GM10266 (cell line): Measurements from ENCODE around the gene PLA2G3.
"Not testable (repeated sequence)": the region's sequence is repeated elsewhere in the genome, so short reads cannot be mapped to it uniquely, and the experiment has no call there.

Source experiments
- DNase-seq: peaks from one replicate; pipeline ENCODE4 v3.0.0; 2012; ENCODE audit errors: extremely low spot score
- CTCF ChIP-seq: IDR thresholded peaks from 2 replicates; pipeline ENCODE4 v1.5.1; 2012; ENCODE audit warnings: mild to moderate bottlenecking, low read depth; ENCODE audit not compliant: control insufficient read depth, insufficient read depth; ENCODE audit errors: missing control alignments

PLA2G3 gene

GRCh38 chr22:31177420-31178162 is 37.3 kb upstream of the PLA2G3 start:
- DNase-seq: peak; percentile 2
- TF ChIP-seq CTCF: no peak

DNA sequence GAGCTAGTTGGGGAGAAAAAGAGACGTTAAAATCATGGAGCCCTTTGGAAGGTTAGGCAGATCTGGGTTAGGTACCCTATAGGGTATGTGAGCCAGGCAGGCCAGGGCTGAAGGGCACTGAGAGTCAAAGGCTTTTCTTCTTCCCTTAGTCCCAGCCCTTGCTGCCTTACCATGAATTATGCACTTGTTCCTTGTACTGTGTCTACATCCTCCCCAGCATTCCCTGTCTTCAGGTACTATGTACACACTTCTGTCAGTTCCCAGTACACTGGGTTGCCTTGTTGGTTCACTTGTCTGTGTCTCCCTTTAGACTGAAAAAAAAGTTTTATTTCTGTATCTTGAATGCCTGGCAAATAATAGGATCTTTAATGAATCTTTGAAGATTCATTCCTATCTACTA is 36.6 kb upstream of the PLA2G3 start:
- no peak for TF ChIP-seq CTCF
- no peak for DNase-seq

DNA sequence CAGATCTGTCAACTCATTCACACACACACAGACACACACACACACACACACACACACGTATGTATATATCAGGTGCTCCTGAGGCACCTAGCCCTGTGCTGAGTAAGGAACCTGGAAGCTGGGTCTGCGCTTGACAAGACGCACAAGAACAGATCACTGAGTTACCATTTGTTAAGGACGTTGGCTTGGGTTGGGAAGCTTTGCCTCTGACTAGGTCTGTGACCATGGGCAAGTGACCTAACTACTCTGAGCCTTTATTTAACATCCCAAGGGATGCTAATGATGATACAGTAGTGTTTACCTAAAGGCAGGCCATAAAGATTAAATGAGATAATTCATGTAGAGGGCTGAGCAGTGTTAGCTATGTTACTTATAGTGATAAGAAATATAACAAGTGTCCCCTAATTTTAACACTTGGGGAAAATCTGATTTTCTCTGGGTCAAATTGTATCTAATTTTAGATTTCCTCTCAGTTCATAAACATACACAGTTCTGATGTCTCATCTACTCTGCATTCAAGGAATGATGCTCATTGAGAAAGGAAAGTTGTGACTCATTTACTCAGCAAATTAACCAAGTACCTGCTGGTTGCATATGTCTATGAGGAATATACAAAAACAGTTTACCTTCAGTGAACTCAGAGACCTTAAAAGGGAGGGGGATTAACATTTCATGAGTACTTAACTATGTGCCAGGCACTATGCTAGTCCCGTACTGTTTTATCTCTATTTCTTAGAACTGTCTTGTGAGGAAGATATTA is 33.3 kb upstream of the PLA2G3 start:
- DNase-seq: no peak
- no peak for TF ChIP-seq CTCF

DNA sequence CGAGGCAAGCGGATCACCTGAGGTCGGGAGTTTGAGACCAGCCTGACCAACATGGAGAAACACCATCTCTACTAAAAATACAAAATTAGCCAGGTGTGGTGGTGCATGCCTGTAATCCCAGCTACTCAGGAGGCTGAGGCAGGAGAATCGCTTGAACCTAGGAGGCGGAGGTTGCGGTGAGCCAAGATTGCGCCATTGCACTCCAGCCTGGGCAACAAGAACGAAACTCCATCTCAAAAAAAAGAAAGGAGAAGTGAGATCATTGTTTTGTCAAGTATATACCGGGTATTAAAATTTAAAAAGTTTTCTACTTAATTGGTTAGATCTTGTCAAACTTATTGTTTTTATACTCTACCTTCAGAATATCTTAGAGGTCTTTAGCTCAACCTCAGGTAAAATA is 31.4 kb upstream of the PLA2G3 start:
- not testable (repeated sequence) for DNase-seq

- no peak for DNase-seq
These were observed 30.7 kb upstream of the PLA2G3 start for GRCh38 chr22:31170971-31171370.

GRCh38 chr22:31162015-31162765 is 21.9 kb upstream of the PLA2G3 start:
- no peak for TF ChIP-seq CTCF
- no peak for DNase-seq

More at GRCh38 chr22:31170971-31171370, 30.7 kb upstream of the PLA2G3 start:
- no peak for TF ChIP-seq CTCF

GRCh38 chr22:31161386-31161785 is 21.1 kb upstream of the PLA2G3 start:
- no peak for DNase-seq
- TF ChIP-seq CTCF: no peak
